AG10803 (cell line): Measurements from ENCODE around the gene INHA.

Source experiments
- DNase-seq: peaks from one replicate; pipeline ENCODE4 v3.0.0; 2010; ENCODE audit warnings: low read depth
- H3K4me3 ChIP-seq: 2 replicates; pipeline ENCODE4 v1.5.1; 2011; ENCODE audit warnings: mild to moderate bottlenecking, low read length, control low read depth
- TF ChIP-seq, protein P1 (sequence below): conservative IDR thresholded peaks from 2 replicates; pipeline ENCODE4 v1.5.1; 2011; ENCODE audit warnings: mild to moderate bottlenecking, low read length, control low read depth, inconsistent platforms

INHA gene

DNA sequence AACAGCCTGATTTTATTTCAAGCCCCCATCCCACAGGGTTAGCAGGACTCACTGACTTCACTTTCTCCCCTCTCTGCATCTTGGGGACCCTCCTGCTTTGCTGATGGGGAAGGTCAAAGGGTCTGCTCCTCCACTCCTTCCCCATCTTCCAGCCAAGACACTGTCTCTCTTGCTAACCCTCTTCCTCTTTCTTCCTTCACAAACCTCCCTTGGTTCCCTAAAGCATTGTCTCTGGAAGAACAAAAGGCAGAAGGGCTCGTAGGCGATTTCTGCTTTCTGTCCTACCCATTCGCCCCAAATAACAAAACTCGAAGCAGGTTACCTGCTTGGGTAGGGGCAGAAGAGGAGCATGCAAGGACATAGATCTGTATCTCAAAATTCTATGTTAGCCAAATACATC lies 49.8 kb downstream of the INHA start:
- TF ChIP-seq, protein P1, sequence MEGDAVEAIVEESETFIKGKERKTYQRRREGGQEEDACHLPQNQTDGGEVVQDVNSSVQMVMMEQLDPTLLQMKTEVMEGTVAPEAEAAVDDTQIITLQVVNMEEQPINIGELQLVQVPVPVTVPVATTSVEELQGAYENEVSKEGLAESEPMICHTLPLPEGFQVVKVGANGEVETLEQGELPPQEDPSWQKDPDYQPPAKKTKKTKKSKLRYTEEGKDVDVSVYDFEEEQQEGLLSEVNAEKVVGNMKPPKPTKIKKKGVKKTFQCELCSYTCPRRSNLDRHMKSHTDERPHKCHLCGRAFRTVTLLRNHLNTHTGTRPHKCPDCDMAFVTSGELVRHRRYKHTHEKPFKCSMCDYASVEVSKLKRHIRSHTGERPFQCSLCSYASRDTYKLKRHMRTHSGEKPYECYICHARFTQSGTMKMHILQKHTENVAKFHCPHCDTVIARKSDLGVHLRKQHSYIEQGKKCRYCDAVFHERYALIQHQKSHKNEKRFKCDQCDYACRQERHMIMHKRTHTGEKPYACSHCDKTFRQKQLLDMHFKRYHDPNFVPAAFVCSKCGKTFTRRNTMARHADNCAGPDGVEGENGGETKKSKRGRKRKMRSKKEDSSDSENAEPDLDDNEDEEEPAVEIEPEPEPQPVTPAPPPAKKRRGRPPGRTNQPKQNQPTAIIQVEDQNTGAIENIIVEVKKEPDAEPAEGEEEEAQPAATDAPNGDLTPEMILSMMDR, result no peak
- H3K4me3 ChIP-seq, result no peak overlapping the region
- DNase-seq, result no peak

DNA sequence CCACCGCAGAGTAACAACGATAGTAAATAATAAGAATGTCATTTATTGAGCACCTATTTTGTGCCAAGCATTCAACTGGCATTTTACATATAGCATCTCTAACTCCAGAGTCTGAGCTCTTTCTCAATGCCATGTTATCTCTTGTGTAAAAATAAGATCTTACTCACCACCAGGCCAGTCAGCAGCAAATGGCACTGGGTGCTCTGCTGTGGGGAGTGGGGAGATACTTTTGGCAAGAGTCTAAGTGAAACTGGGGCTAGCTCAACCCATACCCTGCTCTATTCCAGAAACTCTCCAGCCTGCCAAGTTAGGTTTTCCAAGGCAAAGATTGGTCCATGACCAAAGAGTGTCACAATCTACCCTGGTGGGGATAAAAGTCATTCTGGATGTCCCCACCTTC lies 50.4 kb downstream of the INHA start:
- TF ChIP-seq, protein P1, result no peak
- H3K4me3 ChIP-seq, result no peak overlapping the region
- no peak for DNase-seq

DNA sequence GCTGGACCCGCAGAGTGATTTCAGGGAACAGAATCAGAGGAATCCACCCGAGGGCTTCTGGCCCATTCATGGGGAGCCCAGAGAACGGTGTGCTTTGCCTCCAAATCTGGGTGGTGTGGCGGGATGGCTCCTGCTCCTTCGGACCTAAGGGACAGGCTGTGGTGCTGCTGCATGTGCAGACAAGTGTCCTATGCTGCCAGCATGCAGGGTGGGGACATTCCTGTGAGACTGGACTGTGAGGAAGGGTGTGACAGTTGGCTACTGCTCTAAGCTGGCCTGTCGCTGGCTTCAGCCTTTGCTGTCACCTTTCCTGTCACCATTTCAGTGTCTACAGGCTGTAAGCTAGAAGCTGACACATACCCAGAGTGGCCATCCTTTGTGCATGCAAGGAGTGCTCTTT lies 52.5 kb downstream of the INHA start:
- TF ChIP-seq, protein P1, result no peak
- DNase-seq, result no peak
- H3K4me3 ChIP-seq, result no peak overlapping the region

DNA sequence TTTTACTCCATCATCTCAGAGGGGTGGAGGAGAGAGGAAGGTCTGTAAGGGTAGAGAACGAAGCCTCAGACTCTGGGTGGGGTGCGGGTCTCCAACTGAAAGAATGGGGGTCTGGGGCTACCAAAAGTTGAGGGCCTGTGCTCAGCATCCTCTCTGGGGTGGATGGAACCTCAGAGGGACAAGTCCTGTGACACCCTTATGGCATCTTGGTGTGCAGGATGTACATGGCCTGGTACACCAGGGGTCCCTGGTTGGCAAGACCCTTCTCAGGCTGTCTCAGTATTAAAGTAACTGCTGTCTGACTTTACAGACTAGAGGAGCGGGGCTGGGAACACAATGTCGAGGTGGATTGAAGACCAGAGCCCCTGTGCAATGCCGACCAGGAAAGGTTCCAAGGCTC lies 53.1 kb downstream of the INHA start:
- DNase-seq, result no peak
- TF ChIP-seq, protein P1, result no peak
- H3K4me3 ChIP-seq, result no peak overlapping the region
